ENCODE results near the gene ARRB2.

- TF ChIP-seq CTCF (conservative IDR thresholded peaks at IDR 0.05 in 1 of 2, IDR thresholded peaks at IDR 0.05 in 1 of 2; ENCODE audit: extremely low read depth in 1 of 2, insufficient read depth in 1 of 2, low read depth in 1 of 2, low read length in 2 of 2), result no peak
- no peak for TF ChIP-seq EZH2 (IDR thresholded peaks at IDR 0.05; ENCODE audit: borderline replicate concordance, low read length)
These were observed 19.7 kb upstream of the ARRB2 start for GRCh38 chr17:4690745-4691144.
